ENCODE data around the gene COL6A1. TPM values are rescaled to one million over a fixed set of nuclear protein-coding genes. Genes with fewer than 3 reads are reported as not detected.

COL6A1 gene
- total and polyA plus RNA-seq, 2 donors (not counting 1 experiment from before 2014, with no cell fraction given): 645 to 1,137 TPM

GRCh38 chr21:45989355-45990048 is 7.9 kb downstream of the COL6A1 start:
- H3K79me2 ChIP-seq (ENCODE audit: control insufficient read depth, insufficient read depth, low read length): peaks cover 84% of the 10 kb centered on the region
- TF ChIP-seq EZH2 (IDR thresholded peaks at IDR 0.05; ENCODE audit: low read length, missing control alignments) (no peak), CTCF (conservative IDR thresholded peaks at IDR 0.05 in 1 of 2, IDR thresholded peaks at IDR 0.05 in 1 of 2; ENCODE audit: low read depth in 1 of 2, low read length in 2 of 2) (no peak)
- no peak overlapping the region for H3K4me2 ChIP-seq (ENCODE audit: extremely low read depth, insufficient read depth, low read length)
- peaks cover 15% of the 10 kb centered on the region for H3K4me1 ChIP-seq (ENCODE audit: control insufficient read depth, extremely low read depth, insufficient read depth, low read length)
- no peaks in the 10 kb centered on the region for H3K9me3 ChIP-seq (ENCODE audit: control insufficient read depth, insufficient read depth, low read depth, low read length)
- no peak overlapping the region for H3K4me3 ChIP-seq (replicated peaks in 1 of 4; ENCODE audit: control extremely low read depth in 1 of 4, insufficient read depth in 1 of 4, low read depth in 3 of 4, low read length in 4 of 4)
- no peak for DNase-seq (ENCODE audit: low read depth in 2 of 2)
- H2AFZ ChIP-seq (ENCODE audit: low read length): no peak overlapping the region
- H3K27me3 ChIP-seq (ENCODE audit: control insufficient read depth, insufficient read depth, low read length): no peaks in the 10 kb centered on the region
- H3K9ac ChIP-seq (ENCODE audit: insufficient read depth, low read length): no peak overlapping the region
- H3K27ac ChIP-seq (ENCODE audit: insufficient read depth, low read length): no peak overlapping the region
- H4K20me1 ChIP-seq (ENCODE audit: control insufficient read depth, extremely low read depth, insufficient read depth, low read length): no peaks in the 10 kb centered on the region
- peaks cover 82% of the 10 kb centered on the region for H3K36me3 ChIP-seq (ENCODE audit: control insufficient read depth, insufficient read depth, low read length)

GRCh38 chr21:45990049-45990711 is 8.6 kb downstream of the COL6A1 start:
- no peaks in the 10 kb centered on the region for H3K27me3 ChIP-seq (ENCODE audit: control insufficient read depth, insufficient read depth, low read length)
- peaks cover 84% of the 10 kb centered on the region for H3K79me2 ChIP-seq (ENCODE audit: control insufficient read depth, insufficient read depth, low read length)
- peaks cover 82% of the 10 kb centered on the region for H3K36me3 ChIP-seq (ENCODE audit: control insufficient read depth, insufficient read depth, low read length)
- peaks cover 9% of the 10 kb centered on the region for H3K4me1 ChIP-seq (ENCODE audit: control insufficient read depth, extremely low read depth, insufficient read depth, low read length)
- no peak overlapping the region for H3K4me2 ChIP-seq (ENCODE audit: extremely low read depth, insufficient read depth, low read length)
- no peak for DNase-seq (ENCODE audit: low read depth in 2 of 2)
- H3K4me3 ChIP-seq (replicated peaks in 1 of 4; ENCODE audit: control extremely low read depth in 1 of 4, insufficient read depth in 1 of 4, low read depth in 3 of 4, low read length in 4 of 4): no peak overlapping the region
- no peak overlapping the region for H3K9ac ChIP-seq (ENCODE audit: insufficient read depth, low read length)
- H3K27ac ChIP-seq (ENCODE audit: insufficient read depth, low read length): no peak overlapping the region
- no peaks in the 10 kb centered on the region for H4K20me1 ChIP-seq (ENCODE audit: control insufficient read depth, extremely low read depth, insufficient read depth, low read length)
- H3K9me3 ChIP-seq (ENCODE audit: control insufficient read depth, insufficient read depth, low read depth, low read length): no peaks in the 10 kb centered on the region
- H2AFZ ChIP-seq (ENCODE audit: low read length): no peak overlapping the region
- TF ChIP-seq CTCF (conservative IDR thresholded peaks at IDR 0.05 in 1 of 2, IDR thresholded peaks at IDR 0.05 in 1 of 2; ENCODE audit: low read depth in 1 of 2, low read length in 2 of 2) (no peak), EZH2 (IDR thresholded peaks at IDR 0.05; ENCODE audit: low read length, missing control alignments) (no peak)

GRCh38 chr21:45990741-45991605 is 9.4 kb downstream of the COL6A1 start:
- no peaks in the 10 kb centered on the region for H3K9me3 ChIP-seq (ENCODE audit: control insufficient read depth, insufficient read depth, low read depth, low read length)
- H3K9ac ChIP-seq (ENCODE audit: insufficient read depth, low read length): no peak overlapping the region
- no peak for DNase-seq (ENCODE audit: low read depth in 2 of 2)
- H3K4me3 ChIP-seq (replicated peaks in 1 of 4; ENCODE audit: control extremely low read depth in 1 of 4, insufficient read depth in 1 of 4, low read depth in 3 of 4, low read length in 4 of 4): no peak overlapping the region
- H3K27ac ChIP-seq (ENCODE audit: insufficient read depth, low read length): no peak overlapping the region
- no peak for TF ChIP-seq CTCF (conservative IDR thresholded peaks at IDR 0.05 in 1 of 2, IDR thresholded peaks at IDR 0.05 in 1 of 2; ENCODE audit: low read depth in 1 of 2, low read length in 2 of 2)
- TF ChIP-seq EZH2 (IDR thresholded peaks at IDR 0.05; ENCODE audit: low read length, missing control alignments): no peak
- H3K36me3 ChIP-seq (ENCODE audit: control insufficient read depth, insufficient read depth, low read length): peaks cover 80% of the 10 kb centered on the region
- H3K4me1 ChIP-seq (ENCODE audit: control insufficient read depth, extremely low read depth, insufficient read depth, low read length): peaks cover 6% of the 10 kb centered on the region
- no peaks in the 10 kb centered on the region for H3K27me3 ChIP-seq (ENCODE audit: control insufficient read depth, insufficient read depth, low read length)
- no peak overlapping the region for H3K4me2 ChIP-seq (ENCODE audit: extremely low read depth, insufficient read depth, low read length)
- H3K79me2 ChIP-seq (ENCODE audit: control insufficient read depth, insufficient read depth, low read length): peaks cover 81% of the 10 kb centered on the region
- no peak overlapping the region for H2AFZ ChIP-seq (ENCODE audit: low read length)
- no peaks in the 10 kb centered on the region for H4K20me1 ChIP-seq (ENCODE audit: control insufficient read depth, extremely low read depth, insufficient read depth, low read length)
